MM.1S (cell line): ENCODE results near the gene RASSF4.

Source experiments
- EZH2 ChIP-seq: fragments of 300-600 bp; sonication (generic); optimal IDR thresholded peaks from 2 replicates; pipeline ENCODE3; 2017; ENCODE audit warnings: low read depth, mild to moderate bottlenecking, antibody characterized with exemption, low read length, mixed read lengths
- EZH2phosphoT487 ChIP-seq: fragments of 300-600 bp; sonication (generic); IDR thresholded peaks from 2 replicates; pipeline ENCODE4 v1.6.1; 2018; ENCODE audit warnings: antibody characterized with exemption, low read length
- TF ChIP-seq, protein P1 (sequence below): fragments of 300-600 bp; sonication (generic); IDR thresholded peaks from 2 replicates; pipeline ENCODE4 v1.5.1; 2016; ENCODE audit warnings: antibody characterized with exemption, low read length, mixed read lengths

DNA sequence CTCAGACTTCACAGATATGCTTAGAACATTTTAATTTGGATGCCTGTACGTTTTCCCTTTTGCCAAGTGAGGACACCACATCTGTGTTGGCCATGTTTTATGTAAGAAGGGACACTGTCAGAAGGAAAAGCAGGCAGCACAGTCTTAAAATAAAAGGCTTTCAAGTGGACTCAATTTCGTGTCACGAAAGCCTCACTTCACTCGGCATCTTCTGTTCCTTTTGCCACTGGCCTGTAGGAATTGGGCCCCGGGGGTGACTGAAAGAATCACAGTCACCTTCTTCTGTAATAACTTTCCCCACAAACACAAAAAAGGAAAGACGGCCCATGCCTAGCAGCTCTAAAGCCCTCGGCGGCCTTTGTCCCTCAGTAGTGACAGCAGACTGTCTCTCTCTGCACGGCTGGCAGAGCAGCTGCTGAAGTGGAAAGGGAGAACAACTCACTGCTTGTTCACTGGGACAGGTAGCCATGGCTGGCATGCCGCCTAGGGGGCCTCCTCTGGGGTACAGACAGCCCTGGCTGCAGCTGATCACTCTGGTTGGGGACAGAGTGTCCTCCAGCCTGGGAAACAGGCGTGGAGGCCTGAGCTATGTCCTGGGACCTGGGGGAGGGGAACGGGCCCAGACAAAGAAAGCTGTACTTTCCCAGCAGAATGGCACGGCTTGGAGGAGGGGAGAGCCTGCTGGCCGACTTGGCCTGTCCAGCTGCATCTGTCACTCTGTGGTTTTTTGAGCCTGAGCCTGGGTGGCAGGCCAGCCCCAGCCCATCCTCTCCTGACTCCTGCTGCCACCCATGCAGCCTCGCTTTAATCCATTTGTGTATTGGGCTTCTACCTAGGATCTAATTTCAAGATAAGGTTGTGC lies 4.4 kb downstream of the RASSF4 start:
- TF ChIP-seq EZH2 (no peak), EZH2phosphoT487 (no peak)
- TF ChIP-seq, protein P1, sequence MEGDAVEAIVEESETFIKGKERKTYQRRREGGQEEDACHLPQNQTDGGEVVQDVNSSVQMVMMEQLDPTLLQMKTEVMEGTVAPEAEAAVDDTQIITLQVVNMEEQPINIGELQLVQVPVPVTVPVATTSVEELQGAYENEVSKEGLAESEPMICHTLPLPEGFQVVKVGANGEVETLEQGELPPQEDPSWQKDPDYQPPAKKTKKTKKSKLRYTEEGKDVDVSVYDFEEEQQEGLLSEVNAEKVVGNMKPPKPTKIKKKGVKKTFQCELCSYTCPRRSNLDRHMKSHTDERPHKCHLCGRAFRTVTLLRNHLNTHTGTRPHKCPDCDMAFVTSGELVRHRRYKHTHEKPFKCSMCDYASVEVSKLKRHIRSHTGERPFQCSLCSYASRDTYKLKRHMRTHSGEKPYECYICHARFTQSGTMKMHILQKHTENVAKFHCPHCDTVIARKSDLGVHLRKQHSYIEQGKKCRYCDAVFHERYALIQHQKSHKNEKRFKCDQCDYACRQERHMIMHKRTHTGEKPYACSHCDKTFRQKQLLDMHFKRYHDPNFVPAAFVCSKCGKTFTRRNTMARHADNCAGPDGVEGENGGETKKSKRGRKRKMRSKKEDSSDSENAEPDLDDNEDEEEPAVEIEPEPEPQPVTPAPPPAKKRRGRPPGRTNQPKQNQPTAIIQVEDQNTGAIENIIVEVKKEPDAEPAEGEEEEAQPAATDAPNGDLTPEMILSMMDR: no peak
